AG10803 (cell line): ENCODE data around the gene ABTB2.

Source experiments
- DNase-seq: peaks from one replicate; pipeline ENCODE4 v3.0.0; 2010; ENCODE audit warnings: low read depth
- H3K4me3 ChIP-seq: 2 replicates; pipeline ENCODE4 v1.5.1; 2011; ENCODE audit warnings: mild to moderate bottlenecking, low read length, control low read depth
- CTCF ChIP-seq: conservative IDR thresholded peaks from 2 replicates; pipeline ENCODE4 v1.5.1; 2011; ENCODE audit warnings: mild to moderate bottlenecking, low read length, control low read depth, inconsistent platforms

ABTB2 gene

GRCh38 chr11:34226210-34226609, 131.6 kb downstream of the ABTB2 start:
- H3K4me3 ChIP-seq, result no peak overlapping the region
- no peak for TF ChIP-seq CTCF
- DNase-seq, result no peak

GRCh38 chr11:34225091-34225490, 132.7 kb downstream of the ABTB2 start:
- DNase-seq, result no peak
- no peak overlapping the region for H3K4me3 ChIP-seq
- TF ChIP-seq CTCF, result no peak

- no peak for TF ChIP-seq CTCF
- no peak overlapping the region for H3K4me3 ChIP-seq
- DNase-seq, result no peak
Measured at GRCh38 chr11:34224434-34224966, 133.3 kb downstream of the ABTB2 start.

GRCh38 chr11:34223907-34224306, 133.9 kb downstream of the ABTB2 start:
- no peak overlapping the region for H3K4me3 ChIP-seq
- TF ChIP-seq CTCF, result no peak
- no peak for DNase-seq

- no peak for TF ChIP-seq CTCF
- peak; percentile 87 for DNase-seq
- no peak overlapping the region; the same call in 1 of the 2 replicates for H3K4me3 ChIP-seq
Measured at GRCh38 chr11:34223021-34223813, 134.6 kb downstream of the ABTB2 start.

GRCh38 chr11:34222030-34222429, 135.8 kb downstream of the ABTB2 start:
- no peak for TF ChIP-seq CTCF
- DNase-seq, result no peak
- no peak overlapping the region for H3K4me3 ChIP-seq

- DNase-seq, result no peak
- H3K4me3 ChIP-seq, result no peak overlapping the region
- TF ChIP-seq CTCF, result no peak
Measured at GRCh38 chr11:34219941-34220370, 137.9 kb downstream of the ABTB2 start.
